Activated CD4-positive, alpha-beta T cell treated with anti-CD3 and anti-CD28 coated beads, Interleukin-2, amount 50 U/mL, for 1 hour (primary cell): ENCODE data around the gene ETV3.

Experiments used
- DNase-seq: peaks from one replicate; pipeline ENCODE4 v3.0.0-alpha.2; 2020

ETV3 gene

GRCh38 chr1:157090196-157090647 lies 48.0 kb downstream of the ETV3 start:
- peak; percentile 90 for DNase-seq

- no peak for DNase-seq
Measured at GRCh38 chr1:157089789-157090188, 48.4 kb downstream of the ETV3 start.

- no peak for DNase-seq
Measured at GRCh38 chr1:157088607-157089006, 49.6 kb downstream of the ETV3 start.

- no peak for DNase-seq
Measured at GRCh38 chr1:157087030-157087429, 51.2 kb downstream of the ETV3 start.

- DNase-seq, result no peak
Measured at GRCh38 chr1:157086299-157086698, 51.9 kb downstream of the ETV3 start.

- DNase-seq, result no peak
Measured at GRCh38 chr1:157085421-157085820, 52.8 kb downstream of the ETV3 start.

GRCh38 chr1:157084720-157085119 lies 53.5 kb downstream of the ETV3 start:
- no peak for DNase-seq

GRCh38 chr1:157081707-157082106 lies 56.5 kb downstream of the ETV3 start:
- DNase-seq, result no peak

- no peak for DNase-seq
Measured at GRCh38 chr1:157080714-157081113, 57.5 kb downstream of the ETV3 start.

- DNase-seq, result no peak
Measured at GRCh38 chr1:157077394-157077793, 60.8 kb downstream of the ETV3 start.

GRCh38 chr1:157073944-157074685 lies 64.1 kb downstream of the ETV3 start:
- peak; percentile 24 for DNase-seq
